NCI-H226 (cell line): ENCODE results near the gene TCF7L1.

ENCODE experiments used
- DNase-seq: peaks from one replicate; pipeline ENCODE4 v3.0.0-alpha.2; 2015

The TCF7L1 gene

GRCh38 chr2:85257359-85257969 lies 124.3 kb downstream of the TCF7L1 start:
- no peak for DNase-seq

DNA sequence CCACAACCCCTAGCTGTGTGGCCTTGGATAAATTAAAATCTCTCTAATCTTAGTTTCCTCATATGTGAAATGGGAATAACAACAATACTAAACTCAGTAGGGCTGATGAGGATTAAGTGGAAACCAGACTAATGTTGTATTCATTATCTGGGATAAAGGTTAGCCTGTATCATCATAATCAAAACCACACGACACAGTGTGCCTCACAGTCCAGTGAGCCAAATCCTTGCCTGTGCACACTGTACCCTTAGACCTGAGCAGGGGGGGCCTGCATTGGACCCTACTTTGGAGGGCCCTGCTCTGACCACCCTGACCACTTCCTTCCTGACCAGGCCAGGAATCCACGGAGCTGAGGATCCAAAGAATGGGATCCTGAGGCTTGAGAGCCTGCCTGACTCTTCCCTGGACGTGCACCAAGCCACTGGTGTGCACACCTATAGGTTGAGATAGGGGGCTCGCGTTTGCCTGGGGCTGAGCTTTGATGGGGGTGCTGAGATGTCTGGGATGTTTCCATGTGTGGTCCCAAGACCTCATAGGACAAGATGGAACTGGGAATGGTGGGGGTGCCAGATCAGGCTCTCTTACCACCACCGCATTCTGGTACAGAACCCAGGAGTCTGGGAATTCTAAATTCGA lies 124.9 kb downstream of the TCF7L1 start:
- no peak for DNase-seq

DNA sequence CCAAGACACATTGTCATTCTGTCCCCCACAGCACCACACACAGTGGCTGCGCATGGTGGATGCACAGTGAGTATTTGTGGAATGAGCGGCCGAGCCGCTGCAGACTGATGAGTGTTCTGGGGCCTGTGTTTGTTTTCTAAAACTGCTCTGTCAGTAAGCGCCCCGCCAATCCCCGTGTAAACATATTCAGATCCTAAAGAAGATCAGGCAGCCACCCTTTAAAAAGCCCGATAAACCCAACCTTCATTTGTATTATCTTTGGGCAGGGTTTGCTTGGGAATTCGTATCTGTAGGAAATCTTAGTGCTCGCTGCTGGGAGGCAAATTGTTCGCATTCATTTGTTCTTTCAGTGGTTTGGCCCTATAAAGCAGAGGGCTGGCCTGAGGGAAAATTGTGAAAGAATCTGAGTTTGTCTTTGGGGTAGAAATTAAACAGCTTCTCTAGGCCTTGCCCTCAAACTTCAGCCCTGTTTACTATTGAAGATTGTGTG lies 126.0 kb downstream of the TCF7L1 start:
- DNase-seq, result peak; percentile 72

GRCh38 chr2:85259879-85260278 lies 126.7 kb downstream of the TCF7L1 start:
- DNase-seq, result no peak

- DNase-seq, result no peak
Observed at GRCh38 chr2:85263591-85263990, 130.4 kb downstream of the TCF7L1 start.

DNA sequence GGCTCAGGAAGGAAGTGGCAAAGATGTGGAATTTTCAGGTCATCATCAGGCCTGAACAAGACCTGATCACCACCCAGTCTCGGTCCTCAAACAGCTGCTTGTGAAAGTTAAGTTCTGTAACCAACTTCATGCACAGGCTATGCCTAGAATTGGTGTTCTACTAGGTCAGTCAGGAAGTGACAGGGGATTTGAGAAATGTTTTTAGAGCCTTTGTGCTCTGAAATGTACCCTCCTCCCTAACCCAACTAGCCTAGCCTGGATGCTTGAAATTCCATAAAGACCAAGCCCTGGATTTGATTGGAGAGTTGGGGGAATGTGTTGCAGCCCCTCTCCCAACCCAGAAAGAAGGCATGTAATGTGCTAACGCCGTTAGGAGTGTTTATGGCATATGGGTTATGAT lies 131.3 kb downstream of the TCF7L1 start:
- peak; percentile 84 for DNase-seq

- DNase-seq, result peak; percentile 44
Observed at GRCh38 chr2:85265304-85265703, 132.1 kb downstream of the TCF7L1 start.

GRCh38 chr2:85266146-85267041 lies 133.2 kb downstream of the TCF7L1 start:
- no peak for DNase-seq

DNA sequence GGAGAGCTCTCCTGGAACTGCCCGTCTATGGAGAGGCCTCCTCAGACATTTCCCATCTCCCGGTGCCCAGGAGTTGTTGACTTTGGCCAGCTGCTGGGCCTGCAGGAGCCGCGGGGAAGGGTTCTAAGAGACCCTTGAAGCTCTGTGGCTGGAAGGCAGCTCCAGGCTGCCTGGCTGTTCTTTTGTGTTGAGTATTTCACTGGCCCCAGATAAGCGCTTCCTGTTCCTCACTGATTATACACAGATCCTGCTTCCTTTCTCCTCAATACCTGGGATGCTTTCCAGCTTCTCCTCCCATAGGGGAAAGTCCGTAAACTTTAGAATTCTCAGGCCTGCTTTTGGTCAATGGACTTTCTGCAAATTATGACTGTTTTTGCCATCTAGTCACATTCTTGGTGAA lies 136.8 kb downstream of the TCF7L1 start:
- DNase-seq, result peak; percentile 43

GRCh38 chr2:85272357-85272756 lies 139.2 kb downstream of the TCF7L1 start:
- DNase-seq, result no peak

DNA sequence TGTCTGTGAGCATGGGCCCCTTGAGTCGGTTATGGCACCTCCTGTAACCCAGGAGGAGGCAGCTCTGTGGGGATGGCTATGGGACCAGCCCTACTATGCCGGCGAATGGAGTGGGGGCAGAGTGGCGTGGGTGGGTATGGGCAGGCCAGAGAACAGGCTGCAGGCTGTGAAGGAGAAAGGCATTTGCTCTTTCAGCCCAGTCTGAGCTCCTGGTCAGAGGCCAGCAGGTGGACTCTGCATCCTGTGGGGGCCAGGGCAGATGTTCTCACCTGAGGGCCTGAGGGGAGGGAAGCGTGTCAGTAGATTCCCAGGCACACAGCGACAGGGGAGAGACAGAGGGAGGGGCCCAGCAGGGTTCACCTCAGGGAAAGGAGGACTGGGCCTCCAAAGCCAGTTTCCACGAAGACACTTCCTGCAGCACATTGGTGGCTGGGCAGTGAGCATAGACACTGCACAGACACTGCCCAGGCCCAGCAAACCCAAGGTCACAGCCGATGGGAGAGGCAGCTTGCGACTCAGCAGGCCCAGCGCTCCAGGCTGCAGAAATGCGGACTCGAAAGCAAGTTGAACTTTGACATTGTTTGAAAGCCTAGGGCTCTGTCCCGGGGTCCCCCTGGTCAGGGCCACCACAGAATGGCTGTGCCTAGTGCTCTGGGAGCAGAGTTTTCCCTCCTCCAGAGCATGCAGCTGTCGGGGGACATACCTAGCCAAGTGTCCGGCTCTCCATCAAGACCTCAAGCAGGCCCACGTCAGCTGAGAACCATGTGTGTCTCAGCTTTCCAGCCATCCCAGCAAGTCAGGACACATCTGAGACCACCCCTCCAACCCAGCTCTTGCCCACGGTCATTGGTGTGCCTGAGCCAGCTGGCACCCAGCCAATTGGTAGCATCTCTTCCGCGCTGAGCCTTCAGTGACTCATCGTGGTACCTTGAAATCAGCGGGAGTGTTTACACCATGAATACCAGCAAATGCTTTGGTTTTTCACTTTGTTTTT lies 140.8 kb downstream of the TCF7L1 start:
- DNase-seq, result peak; percentile 73

DNA sequence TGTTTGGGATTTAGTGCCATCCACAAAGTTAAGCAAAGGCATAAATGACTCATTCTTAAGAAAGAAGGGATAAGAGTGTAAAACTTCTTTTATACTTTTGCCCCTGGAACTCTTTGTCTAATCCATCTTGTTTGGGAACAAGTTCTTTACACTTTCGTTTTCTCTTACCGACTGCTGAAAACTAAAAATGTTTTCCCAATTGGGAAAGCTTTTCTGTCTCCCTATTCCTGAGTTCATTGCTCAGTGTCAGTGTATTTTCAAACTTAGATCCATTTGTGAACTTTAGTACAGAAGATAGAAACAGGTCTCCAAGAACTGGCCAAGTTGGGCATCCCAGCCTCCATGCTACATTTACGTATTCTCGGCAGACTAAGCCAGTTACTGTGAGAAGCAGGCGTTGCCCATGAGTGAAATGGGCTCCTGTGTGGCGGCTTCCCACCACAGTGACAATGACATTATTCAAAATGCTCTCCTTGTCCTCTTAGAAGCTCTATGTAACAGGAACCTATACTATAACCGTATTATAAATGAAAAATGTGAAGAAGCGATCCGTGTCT lies 142.9 kb downstream of the TCF7L1 start:
- DNase-seq, result no peak

DNA sequence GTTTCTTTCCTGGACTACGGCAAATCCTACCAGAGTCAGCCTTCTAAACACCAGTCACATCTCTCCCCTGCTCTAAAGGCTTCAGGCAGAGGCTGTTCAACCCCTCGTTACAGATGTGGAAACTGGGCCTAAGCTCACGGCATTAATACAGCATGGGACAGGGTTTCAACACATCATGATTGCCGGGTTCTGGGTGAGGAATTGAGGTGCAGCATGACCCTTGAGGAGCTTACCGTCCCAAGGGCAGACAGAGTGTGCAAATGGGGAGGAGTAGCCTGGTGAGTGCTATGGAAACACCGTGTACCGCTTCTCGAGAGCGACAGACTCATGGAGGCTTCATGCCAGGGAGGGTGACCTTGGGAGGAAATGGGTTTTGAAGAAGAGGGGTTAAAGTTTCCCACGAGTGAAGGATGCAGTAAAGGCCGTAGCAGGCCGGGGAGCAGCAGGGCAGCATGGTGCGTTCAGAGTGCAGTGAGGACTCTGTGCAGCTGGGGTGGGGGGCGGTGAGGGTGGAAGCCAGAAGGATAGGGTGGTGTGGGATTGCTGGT lies 143.5 kb downstream of the TCF7L1 start:
- DNase-seq, result no peak

- DNase-seq, result no peak
Observed at GRCh38 chr2:85277416-85278158, 144.4 kb downstream of the TCF7L1 start.

GRCh38 chr2:85278361-85278760 lies 145.2 kb downstream of the TCF7L1 start:
- no peak for DNase-seq

DNA sequence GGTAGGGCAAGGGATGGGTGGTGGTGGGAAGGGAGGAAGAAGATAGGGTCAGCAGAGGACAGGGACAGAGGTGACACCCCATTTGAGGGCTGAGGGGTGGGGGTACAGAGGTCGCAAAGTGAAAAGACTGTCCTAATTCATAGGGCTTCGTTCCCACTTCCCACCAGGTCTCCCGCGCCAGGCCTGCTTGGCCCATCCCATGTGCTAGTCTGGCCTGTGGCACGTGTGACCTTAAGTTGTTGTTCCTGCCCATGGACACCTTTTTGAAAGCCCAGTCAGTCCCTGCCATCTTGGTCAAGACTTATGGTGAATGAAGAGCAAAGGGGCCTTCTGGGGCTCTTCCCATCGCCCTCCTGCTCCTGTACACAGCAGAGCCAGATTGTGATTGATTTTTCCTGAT lies 148.4 kb downstream of the TCF7L1 start:
- DNase-seq, result no peak

GRCh38 chr2:85282914-85283313 lies 149.7 kb downstream of the TCF7L1 start:
- no peak for DNase-seq

DNA sequence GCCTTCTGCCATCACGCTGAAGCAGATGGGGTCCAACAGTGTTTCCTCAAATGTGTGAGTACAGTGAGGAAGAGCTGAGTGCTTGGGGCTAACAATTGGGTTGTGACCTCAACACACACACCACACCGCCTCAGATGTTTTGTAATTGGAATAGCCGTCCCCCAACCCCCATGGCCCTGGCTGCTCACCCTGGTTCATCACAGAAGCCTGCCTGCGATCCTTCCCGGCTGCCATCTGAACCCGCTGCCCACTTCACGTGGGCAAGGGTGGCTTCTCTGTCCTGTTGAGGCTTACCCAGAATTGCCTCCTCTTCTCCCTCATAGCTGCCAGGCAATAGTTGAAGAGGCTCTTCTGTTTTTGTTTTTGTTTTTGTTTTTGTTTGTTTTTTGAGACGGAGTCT lies 150.4 kb downstream of the TCF7L1 start:
- DNase-seq, result no peak

- DNase-seq, result no peak
Observed at GRCh38 chr2:85286918-85287317, 153.7 kb downstream of the TCF7L1 start.

GRCh38 chr2:85287721-85288120 lies 154.5 kb downstream of the TCF7L1 start:
- DNase-seq, result no peak

DNA sequence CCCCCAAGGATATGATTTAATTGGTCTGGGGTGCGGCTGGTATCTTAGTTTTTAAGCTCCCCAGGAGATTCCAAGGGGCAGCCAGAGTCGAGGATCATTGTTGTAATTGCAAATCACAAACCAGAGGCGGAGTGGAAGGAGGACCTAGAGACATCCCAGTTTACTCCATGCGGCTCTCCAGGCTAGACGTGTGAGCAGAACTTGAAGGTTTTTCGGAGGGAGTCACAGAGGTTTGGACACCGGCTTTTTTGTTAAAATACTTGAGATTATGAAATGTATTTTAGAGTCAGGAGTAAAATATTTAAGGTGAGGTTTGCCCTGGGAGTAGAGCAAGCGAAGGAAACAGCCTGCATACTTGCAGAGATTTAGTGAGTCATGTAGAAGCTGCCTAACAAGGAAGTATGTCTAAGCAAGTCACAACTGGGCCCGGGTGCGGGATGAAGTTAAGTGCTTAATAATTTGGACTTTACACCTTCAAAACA lies 155.1 kb downstream of the TCF7L1 start:
- DNase-seq, result peak; percentile 89
